WTC11 (cell line): ENCODE results near the gene IQGAP2. TPM values are rescaled to one million over a fixed set of nuclear protein-coding genes. Genes with fewer than 3 reads are reported as not detected.
"Not testable (repeated sequence)": the region's sequence is repeated elsewhere in the genome, so short reads cannot be mapped to it uniquely, and the experiment has no call there.

ENCODE experiments used
- ATAC-seq: fragments of 200-7000 bp; cut with Tn5 transposase; 2 replicates; pipeline ENCODE4 v1.10.0; 2021; ENCODE audit warnings: mild to moderate bottlenecking, moderate library complexity
- CTCF ChIA-PET: fragments of 300-600 bp; sonication (Branson Sonifier 250); formaldehyde crosslinking; loops from one replicate; lab custom pipeline; 2021; ENCODE audit warnings: antibody characterized with exemption; lab: Charles Lee
- POLR2A ChIA-PET: fragments of 350-600 bp; sonication (Branson Sonifier 250); formaldehyde crosslinking; loops from one replicate; lab custom pipeline; 2021; ENCODE audit warnings: antibody characterized with exemption; lab: Charles Lee
- DNase-seq: peaks from one replicate; pipeline ENCODE4 v3.0.0; 2021; ENCODE audit warnings: low spot score
- H3K27ac Mint-ChIP-seq: 2 replicates; pipeline ENCODE4 v1.8.0; 2021; ENCODE audit warnings: mixed read lengths
- H3K27me3 Mint-ChIP-seq: 2 replicates; pipeline ENCODE4 v1.8.0; 2021; ENCODE audit warnings: low read depth, mild to moderate bottlenecking, moderate library complexity, mixed read lengths
- H3K36me3 Mint-ChIP-seq: 2 replicates; pipeline ENCODE4 v1.8.0; 2021; ENCODE audit warnings: mixed read lengths
- H3K4me1 Mint-ChIP-seq: 2 replicates; pipeline ENCODE4 v1.8.0; 2022; ENCODE audit warnings: mixed read lengths
- H3K4me3 Mint-ChIP-seq: 2 replicates; pipeline ENCODE4 v1.8.0; 2021; ENCODE audit warnings: mild to moderate bottlenecking, moderate library complexity, mixed read lengths
- H3K9me3 Mint-ChIP-seq: 2 replicates; pipeline ENCODE4 v1.8.0; 2021; ENCODE audit warnings: mixed read lengths
- CBFB ChIP-seq: sonication (generic); formaldehyde crosslinking; IDR thresholded peaks from 2 replicates; pipeline ENCODE4 v1.8.1; 2022; ENCODE audit warnings: mild to moderate bottlenecking, low read depth, missing genetic modification reagents
- CREB1 ChIP-seq: sonication (generic); formaldehyde crosslinking; IDR thresholded peaks from 2 replicates; pipeline ENCODE4 v1.8.0; 2023; ENCODE audit warnings: mild to moderate bottlenecking, missing genetic modification reagents
- MXD4 ChIP-seq: fragments of 250-450 bp; sonication (Bioruptor Pico); IDR thresholded peaks from 2 replicates; pipeline ENCODE4 v1.8.0; 2021; ENCODE audit warnings: mild to moderate bottlenecking, moderate library complexity, borderline replicate concordance
- MYBL2 ChIP-seq: sonication (generic); formaldehyde crosslinking; IDR thresholded peaks from 2 replicates; pipeline ENCODE4 v1.8.1; 2023; ENCODE audit warnings: mild to moderate bottlenecking, moderate library complexity, missing genetic modification reagents
- NFATC4 ChIP-seq: fragments of 250-450 bp; sonication (Bioruptor Pico); IDR thresholded peaks from 2 replicates; pipeline ENCODE4 v1.9.0; 2021; ENCODE audit warnings: mild to moderate bottlenecking
- NFYB ChIP-seq: sonication (generic); formaldehyde crosslinking; conservative IDR thresholded peaks from 2 replicates; pipeline ENCODE4 v1.8.0; 2022; ENCODE audit warnings: low read depth, missing genetic modification reagents
- NR3C1 ChIP-seq: sonication (generic); formaldehyde crosslinking; conservative IDR thresholded peaks from 2 replicates; pipeline ENCODE4 v1.8.1; 2023; ENCODE audit warnings: low read depth, mild to moderate bottlenecking, missing genetic modification reagents
- PREB ChIP-seq: sonication (generic); formaldehyde crosslinking; IDR thresholded peaks from 2 replicates; pipeline ENCODE4 v1.8.1; 2022; ENCODE audit warnings: mild to moderate bottlenecking, missing genetic modification reagents, moderate library complexity, borderline replicate concordance
- RELA ChIP-seq: sonication (generic); formaldehyde crosslinking; IDR thresholded peaks from 2 replicates; pipeline ENCODE4 v1.8.1; 2022; ENCODE audit warnings: missing genetic modification reagents, mild to moderate bottlenecking, borderline replicate concordance
- STAT6 ChIP-seq: sonication (generic); formaldehyde crosslinking; conservative IDR thresholded peaks from 2 replicates; pipeline ENCODE4 v1.8.1; 2023; ENCODE audit warnings: mild to moderate bottlenecking, low read depth, missing genetic modification reagents, moderate library complexity
- TP53 ChIP-seq: sonication (generic); formaldehyde crosslinking; IDR thresholded peaks from 2 replicates; pipeline ENCODE4 v1.8.1; 2023; ENCODE audit warnings: mild to moderate bottlenecking, missing genetic modification reagents
- USF1 ChIP-seq: sonication (generic); formaldehyde crosslinking; IDR thresholded peaks from 2 replicates; pipeline ENCODE4 v1.8.0; 2022; ENCODE audit warnings: mild to moderate bottlenecking, missing genetic modification reagents
- ZNF232 ChIP-seq: sonication (generic); formaldehyde crosslinking; IDR thresholded peaks from 2 replicates; pipeline ENCODE4 v1.8.0; 2022; ENCODE audit warnings: mild to moderate bottlenecking, missing genetic modification reagents
- ZNF317 ChIP-seq: sonication (generic); formaldehyde crosslinking; IDR thresholded peaks from 2 replicates; pipeline ENCODE4 v1.8.1; 2023; ENCODE audit warnings: low read depth, mild to moderate bottlenecking, moderate library complexity, missing genetic modification reagents, borderline replicate concordance
- total RNA-seq: library from RNA; stranded (reverse); gene quantifications from 3 replicates; pipeline ENCODE4 v1.2.3, GENCODE V29; 2021
- TF ChIP-seq, protein P1 (sequence below): sonication (generic); formaldehyde crosslinking; IDR thresholded peaks from 2 replicates; pipeline ENCODE4 v1.8.1; 2023; ENCODE audit warnings: mild to moderate bottlenecking, moderate library complexity, missing genetic modification reagents
- TF ChIP-seq, protein P2 (sequence below): sonication (generic); formaldehyde crosslinking; IDR thresholded peaks from 2 replicates; pipeline ENCODE4 v1.8.1; 2022; ENCODE audit warnings: mild to moderate bottlenecking, moderate library complexity, missing genetic modification reagents
- TF ChIP-seq, protein P3 (sequence below): sonication (generic); formaldehyde crosslinking; IDR thresholded peaks from 2 replicates; pipeline ENCODE4 v1.8.1; 2022; ENCODE audit warnings: low read depth, missing genetic modification reagents, borderline replicate concordance

Gene IQGAP2
- total RNA-seq, 1 experiment from 2014 or later, result 70.6 TPM

DNA sequence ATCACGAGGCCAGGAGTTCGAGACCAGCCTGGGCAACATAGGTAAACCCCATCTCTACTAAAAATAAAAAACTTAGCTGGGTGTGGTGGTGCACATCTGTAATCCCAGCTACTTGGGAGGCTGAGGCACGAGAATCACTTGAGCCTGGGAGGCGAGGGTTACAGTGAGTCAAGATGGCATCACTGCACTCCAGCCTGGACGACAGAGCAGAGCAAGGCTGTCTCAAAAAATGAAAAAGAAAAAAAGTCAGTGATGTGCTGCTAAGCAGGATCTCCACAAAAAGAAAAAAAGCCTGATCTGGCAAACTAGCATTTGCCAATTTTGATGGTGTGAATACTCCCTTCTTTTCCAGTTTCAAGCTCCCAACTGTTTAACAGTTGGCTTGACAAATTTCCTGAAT lies 334.8 kb downstream of the IQGAP2 start (continued):
- TF ChIP-seq, protein P1, sequence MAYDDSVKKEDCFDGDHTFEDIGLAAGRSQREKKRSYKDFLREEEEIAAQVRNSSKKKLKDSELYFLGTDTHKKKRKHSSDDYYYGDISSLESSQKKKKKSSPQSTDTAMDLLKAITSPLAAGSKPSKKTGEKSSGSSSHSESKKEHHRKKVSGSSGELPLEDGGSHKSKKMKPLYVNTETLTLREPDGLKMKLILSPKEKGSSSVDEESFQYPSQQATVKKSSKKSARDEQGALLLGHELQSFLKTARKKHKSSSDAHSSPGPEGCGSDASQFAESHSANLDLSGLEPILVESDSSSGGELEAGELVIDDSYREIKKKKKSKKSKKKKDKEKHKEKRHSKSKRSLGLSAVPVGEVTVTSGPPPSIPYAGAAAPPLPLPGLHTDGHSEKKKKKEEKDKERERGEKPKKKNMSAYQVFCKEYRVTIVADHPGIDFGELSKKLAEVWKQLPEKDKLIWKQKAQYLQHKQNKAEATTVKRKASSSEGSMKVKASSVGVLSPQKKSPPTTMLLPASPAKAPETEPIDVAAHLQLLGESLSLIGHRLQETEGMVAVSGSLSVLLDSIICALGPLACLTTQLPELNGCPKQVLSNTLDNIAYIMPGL, result no peak
- no peak for TF ChIP-seq CREB1
- TF ChIP-seq, protein P2, sequence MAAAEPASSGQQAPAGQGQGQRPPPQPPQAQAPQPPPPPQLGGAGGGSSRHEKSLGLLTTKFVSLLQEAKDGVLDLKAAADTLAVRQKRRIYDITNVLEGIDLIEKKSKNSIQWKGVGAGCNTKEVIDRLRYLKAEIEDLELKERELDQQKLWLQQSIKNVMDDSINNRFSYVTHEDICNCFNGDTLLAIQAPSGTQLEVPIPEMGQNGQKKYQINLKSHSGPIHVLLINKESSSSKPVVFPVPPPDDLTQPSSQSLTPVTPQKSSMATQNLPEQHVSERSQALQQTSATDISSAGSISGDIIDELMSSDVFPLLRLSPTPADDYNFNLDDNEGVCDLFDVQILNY (CRISPR knock-in tag), result no peak
- TF ChIP-seq ZNF232 (CRISPR knock-in tag), result no peak
- no peak for TF ChIP-seq RELA (CRISPR knock-in tag)

DNA sequence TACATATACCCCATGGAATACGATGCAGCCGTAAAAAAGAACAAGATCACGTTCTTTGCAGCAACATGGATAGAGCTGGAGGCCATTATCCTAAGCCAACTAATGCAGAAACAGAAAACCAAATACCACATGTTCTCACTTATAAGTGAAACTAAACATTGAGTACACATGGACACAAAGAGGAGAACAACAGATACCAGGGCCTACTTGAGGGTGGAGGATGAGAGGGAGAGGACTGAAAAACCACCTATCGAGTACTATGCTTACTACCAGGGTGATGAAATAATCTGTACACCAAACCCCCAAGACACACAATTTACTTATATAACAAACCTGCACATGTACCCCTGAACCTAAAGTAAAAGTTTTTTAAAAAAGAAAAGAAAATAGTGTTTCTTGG lies 338.4 kb downstream of the IQGAP2 start:
- H3K27me3 Mint-ChIP-seq, H3K36me3 Mint-ChIP-seq, H3K4me3 Mint-ChIP-seq, ATAC-seq, DNase-seq, H3K27ac Mint-ChIP-seq, POLR2A ChIA-PET, H3K9me3 Mint-ChIP-seq: not testable (repeated sequence)
- CTCF ChIA-PET, result interaction anchor here (2.6 kb wide), 1 partner anchor 33 kb away, joined by 12 read pairs; no protein-coding TSS in a partner anchor
- H3K4me1 Mint-ChIP-seq, result peaks cover 14% of the 10 kb centered on the region

DNA sequence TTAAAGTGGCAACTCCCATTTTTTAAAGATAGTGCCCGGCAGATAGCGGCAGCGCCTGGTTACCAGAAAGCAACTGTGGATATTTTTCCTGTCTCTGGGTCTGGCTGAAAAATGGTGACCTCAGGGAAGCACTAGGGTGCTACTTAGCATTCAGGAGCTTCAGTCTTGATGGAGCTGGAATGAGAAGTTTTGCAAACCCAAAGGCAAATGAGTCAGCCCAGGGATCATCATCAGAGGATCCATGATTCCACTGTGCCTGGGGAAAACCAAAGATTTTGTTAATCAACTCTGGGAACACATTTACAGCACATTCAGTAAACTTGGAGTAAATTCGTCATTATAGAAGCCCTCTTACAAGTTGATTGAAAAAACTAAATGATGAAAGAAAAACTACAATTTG lies 339.5 kb downstream of the IQGAP2 start:
- ATAC-seq, result no peak
- H3K4me1 Mint-ChIP-seq, result peaks cover 10% of the 10 kb centered on the region

DNA sequence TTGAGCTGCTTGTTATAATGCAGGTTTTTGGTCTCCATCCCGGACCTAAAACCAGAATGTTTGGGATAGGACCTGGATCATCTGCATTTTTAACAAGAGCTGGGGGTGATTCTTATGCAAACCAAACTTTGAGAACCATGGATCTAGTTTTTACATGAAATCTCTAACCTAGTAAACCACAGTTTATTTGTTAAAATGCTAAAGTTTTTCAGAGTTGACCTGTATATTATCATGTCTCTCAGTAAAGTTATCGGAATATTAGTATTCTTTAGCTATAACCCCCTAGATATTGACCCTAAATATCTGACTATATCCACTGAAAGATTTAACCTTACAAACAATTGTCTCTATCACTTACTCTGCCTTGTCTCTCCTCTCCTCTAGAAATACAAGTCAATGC lies 341.5 kb downstream of the IQGAP2 start:
- CTCF ChIA-PET, result interaction anchor here (2.1 kb wide), 1 partner anchor 30 kb away, joined by 7 read pairs; no protein-coding TSS in a partner anchor
- ATAC-seq, result no peak

More for the DNA sequence above, 339.5 kb downstream of the IQGAP2 start:
- Mint-ChIP-seq H3K4me3 (no peak overlapping the region), H3K27ac (no peak overlapping the region), H3K36me3 (no peaks in the 10 kb centered on the region), H3K27me3 (no peaks in the 10 kb centered on the region), H3K9me3 (no peaks in the 10 kb centered on the region)
- ChIA-PET POLR2A (no interaction called here), CTCF (interaction anchor here (0.6 to 2.6 kb wide), 2 partner anchors 32 to 40 kb away, joined by 4 to 12 read pairs; no protein-coding TSS in a partner anchor)
- no peak for TF ChIP-seq NFATC4
- DNase-seq, result no peak

DNA sequence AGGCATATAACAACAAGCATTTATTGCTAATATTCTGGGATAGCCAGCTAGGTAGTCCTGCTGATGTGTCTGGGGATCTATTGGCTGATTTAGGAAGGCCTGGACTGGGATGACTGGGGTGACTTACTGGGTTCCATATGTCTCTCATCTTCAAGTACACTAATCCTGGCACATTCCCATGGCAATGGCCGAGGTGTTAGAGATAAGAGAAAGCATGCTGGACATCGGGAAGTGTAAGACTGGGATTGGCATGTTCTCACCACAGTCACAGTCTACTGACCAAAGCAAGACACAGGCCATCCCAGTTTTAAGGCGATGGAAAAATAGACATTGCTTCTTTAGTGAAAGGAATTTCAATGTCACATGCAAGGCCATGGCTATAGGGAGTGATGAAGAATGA lies 342.6 kb downstream of the IQGAP2 start:
- Mint-ChIP-seq H3K4me1 (peaks cover 6% of the 10 kb centered on the region), H3K9me3 (no peaks in the 10 kb centered on the region), H3K36me3 (no peaks in the 10 kb centered on the region), H3K27me3 (no peaks in the 10 kb centered on the region), H3K4me3 (no peak overlapping the region), H3K27ac (no peak overlapping the region)
- ChIA-PET POLR2A (no interaction called here), CTCF (interaction anchor here (2.1 to 4.3 kb wide), 2 partner anchors 29 kb away, joined by 7 to 20 read pairs; no protein-coding TSS in a partner anchor)
- TF ChIP-seq MXD4 (CRISPR knock-in tag), result no peak
- no peak for TF ChIP-seq USF1 (CRISPR knock-in tag)
- TF ChIP-seq PREB (CRISPR knock-in tag), result no peak
- TF ChIP-seq MYBL2 (CRISPR knock-in tag), result no peak
- no peak for TF ChIP-seq TP53 (CRISPR knock-in tag)
- TF ChIP-seq STAT6 (CRISPR knock-in tag), result no peak
- DNase-seq, result no peak
- no peak for ATAC-seq

More for the DNA sequence above, 341.5 kb downstream of the IQGAP2 start:
- DNase-seq, result no peak
- POLR2A ChIA-PET, result interaction anchor here (0.6 kb wide), 1 partner anchor 12 kb away, joined by 3 read pairs; no protein-coding TSS in a partner anchor
- Mint-ChIP-seq H3K4me3 (no peak overlapping the region), H3K9me3 (no peaks in the 10 kb centered on the region), H3K4me1 (peaks cover 6% of the 10 kb centered on the region), H3K36me3 (no peaks in the 10 kb centered on the region), H3K27ac (no peak overlapping the region), H3K27me3 (no peaks in the 10 kb centered on the region)
- TF ChIP-seq CBFB (CRISPR knock-in tag) (no peak), NFYB (CRISPR knock-in tag) (no peak), NR3C1 (no peak), ZNF317 (no peak)
- TF ChIP-seq, protein P3, sequence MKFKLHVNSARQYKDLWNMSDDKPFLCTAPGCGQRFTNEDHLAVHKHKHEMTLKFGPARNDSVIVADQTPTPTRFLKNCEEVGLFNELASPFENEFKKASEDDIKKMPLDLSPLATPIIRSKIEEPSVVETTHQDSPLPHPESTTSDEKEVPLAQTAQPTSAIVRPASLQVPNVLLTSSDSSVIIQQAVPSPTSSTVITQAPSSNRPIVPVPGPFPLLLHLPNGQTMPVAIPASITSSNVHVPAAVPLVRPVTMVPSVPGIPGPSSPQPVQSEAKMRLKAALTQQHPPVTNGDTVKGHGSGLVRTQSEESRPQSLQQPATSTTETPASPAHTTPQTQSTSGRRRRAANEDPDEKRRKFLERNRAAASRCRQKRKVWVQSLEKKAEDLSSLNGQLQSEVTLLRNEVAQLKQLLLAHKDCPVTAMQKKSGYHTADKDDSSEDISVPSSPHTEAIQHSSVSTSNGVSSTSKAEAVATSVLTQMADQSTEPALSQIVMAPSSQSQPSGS (CRISPR knock-in tag), result no peak
